Progenitor cell of endocrine pancreas (in vitro differentiated cells): Measurements from ENCODE around the gene PEA15. TPM values are rescaled to one million over a fixed set of nuclear protein-coding genes. Genes with fewer than 3 reads are reported as not detected.

ENCODE experiments used
- DNase-seq: peaks from one replicate; pipeline ENCODE4 v3.0.0; 2021; ENCODE audit warnings: low spot score; ENCODE audit not compliant: unreplicated experiment
- H3K27ac Mint-ChIP-seq: 2 replicates; pipeline ENCODE4 v1.8.0; 2021; ENCODE audit warnings: mild to moderate bottlenecking, moderate library complexity, mixed read lengths
- H3K27me3 Mint-ChIP-seq: 2 replicates; pipeline ENCODE4 v1.8.0; 2021; ENCODE audit warnings: mixed read lengths
- H3K36me3 Mint-ChIP-seq: 2 replicates; pipeline ENCODE4 v1.8.0; 2022; ENCODE audit warnings: mixed read lengths; ENCODE audit not compliant: insufficient read depth
- H3K4me1 Mint-ChIP-seq: 2 replicates; pipeline ENCODE4 v1.8.0; 2021; ENCODE audit warnings: low read depth, mixed read lengths
- H3K4me3 Mint-ChIP-seq: 2 replicates; pipeline ENCODE4 v1.8.0; 2021; ENCODE audit warnings: low read depth, mild to moderate bottlenecking, moderate library complexity, mixed read lengths
- H3K9me3 Mint-ChIP-seq: 2 replicates; pipeline ENCODE4 v1.8.0; 2021; ENCODE audit warnings: low read depth, mixed read lengths
- CTCF ChIP-seq: fragments of 200-600 bp; sonication (generic); IDR thresholded peaks from one replicate; pipeline ENCODE4 v1.5.0; 2021; ENCODE audit warnings: antibody characterized with exemption, mild to moderate bottlenecking; ENCODE audit not compliant: unreplicated experiment
- total RNA-seq: library from RNA; stranded (reverse); gene quantifications from 2 replicates; pipeline ENCODE4 v1.2.1, GENCODE V29; 2021

PEA15 gene
- total RNA-seq, 1 donor from 2014 or later = 37.6 TPM

GRCh38 chr1:160222546-160222945, 17.4 kb downstream of the PEA15 start:
- H3K27me3 Mint-ChIP-seq = no peaks in the 10 kb centered on the region
- no peak overlapping the region for H3K4me3 Mint-ChIP-seq
- TF ChIP-seq CTCF = no peak
- no peak for DNase-seq
- H3K4me1 Mint-ChIP-seq = no peaks in the 10 kb centered on the region
- H3K36me3 Mint-ChIP-seq = peaks cover 18% of the 10 kb centered on the region
- no peaks in the 10 kb centered on the region for H3K9me3 Mint-ChIP-seq
- H3K27ac Mint-ChIP-seq = no peak overlapping the region

- no peak overlapping the region for H3K27ac Mint-ChIP-seq
- H3K4me3 Mint-ChIP-seq = no peak overlapping the region
- no peaks in the 10 kb centered on the region for H3K4me1 Mint-ChIP-seq
- DNase-seq = no peak
- no peaks in the 10 kb centered on the region for H3K27me3 Mint-ChIP-seq
- no peak for TF ChIP-seq CTCF
- no peaks in the 10 kb centered on the region for H3K9me3 Mint-ChIP-seq
- peaks cover 25% of the 10 kb centered on the region for H3K36me3 Mint-ChIP-seq
Measured at GRCh38 chr1:160224606-160225005, 19.4 kb downstream of the PEA15 start.

DNA sequence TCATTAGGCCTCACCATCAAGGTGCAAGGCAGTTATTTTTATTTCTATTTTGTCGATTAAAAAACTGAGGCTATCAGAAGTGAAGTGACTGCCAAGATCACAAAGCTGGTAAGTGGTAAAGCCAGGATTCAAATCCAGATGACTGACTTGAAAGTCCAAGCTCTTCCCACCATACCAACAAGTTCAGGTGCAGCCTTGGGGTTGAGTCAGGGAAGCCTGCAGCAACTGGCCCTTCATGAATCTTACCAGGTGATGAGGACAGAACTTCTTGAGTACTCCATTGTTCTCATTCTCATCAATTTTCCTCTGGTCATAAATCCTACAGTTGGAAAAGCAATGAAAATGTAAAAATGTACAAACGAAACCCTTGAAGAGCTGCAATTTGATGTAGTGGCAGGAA, 20.2 kb downstream of the PEA15 start:
- H3K36me3 Mint-ChIP-seq = peaks cover 29% of the 10 kb centered on the region
- no peaks in the 10 kb centered on the region for H3K9me3 Mint-ChIP-seq
- no peak for DNase-seq
- no peaks in the 10 kb centered on the region for H3K4me1 Mint-ChIP-seq
- H3K4me3 Mint-ChIP-seq = no peak overlapping the region
- TF ChIP-seq CTCF = no peak
- no peak overlapping the region for H3K27ac Mint-ChIP-seq
- no peaks in the 10 kb centered on the region for H3K27me3 Mint-ChIP-seq

GRCh38 chr1:160226623-160227022, 21.4 kb downstream of the PEA15 start:
- Mint-ChIP-seq H3K4me3 (no peak overlapping the region), H3K4me1 (no peaks in the 10 kb centered on the region), H3K9me3 (no peaks in the 10 kb centered on the region), H3K27me3 (no peaks in the 10 kb centered on the region), H3K36me3 (peaks cover 29% of the 10 kb centered on the region), H3K27ac (no peak overlapping the region)
- no peak for DNase-seq
- no peak for TF ChIP-seq CTCF

- Mint-ChIP-seq H3K36me3 (peaks cover 29% of the 10 kb centered on the region), H3K27me3 (no peaks in the 10 kb centered on the region), H3K27ac (no peak overlapping the region), H3K4me3 (no peak overlapping the region), H3K4me1 (no peaks in the 10 kb centered on the region), H3K9me3 (no peaks in the 10 kb centered on the region)
- no peak for TF ChIP-seq CTCF
- no peak for DNase-seq
Measured at GRCh38 chr1:160227034-160227433, 21.9 kb downstream of the PEA15 start.
